ENCODE results near the gene DAB1.

- no peak for TF ChIP-seq CTCF (IDR thresholded peaks at IDR 0.05)
- TF ChIP-seq POLR2A (IDR thresholded peaks at IDR 0.05): no peak
- TF ChIP-seq EP300 (IDR thresholded peaks at IDR 0.05): no peak
Measured at GRCh38 chr1:57423656-57424211, at the start of gene DAB1.

All from upper lobe of left lung (tissue), 4 donors.